HG03139 (cell line): ENCODE measurements around the gene SBF1.
"Not testable (repeated sequence)": the region's sequence is repeated elsewhere in the genome, so short reads cannot be mapped to it uniquely, and the experiment has no call there.

Experiments
- ATAC-seq: cut with Tn5 transposase; IDR thresholded peaks from one replicate; pipeline ENCODE4 v1.9.1; 2021; ENCODE audit not compliant: unreplicated experiment

Gene SBF1

DNA sequence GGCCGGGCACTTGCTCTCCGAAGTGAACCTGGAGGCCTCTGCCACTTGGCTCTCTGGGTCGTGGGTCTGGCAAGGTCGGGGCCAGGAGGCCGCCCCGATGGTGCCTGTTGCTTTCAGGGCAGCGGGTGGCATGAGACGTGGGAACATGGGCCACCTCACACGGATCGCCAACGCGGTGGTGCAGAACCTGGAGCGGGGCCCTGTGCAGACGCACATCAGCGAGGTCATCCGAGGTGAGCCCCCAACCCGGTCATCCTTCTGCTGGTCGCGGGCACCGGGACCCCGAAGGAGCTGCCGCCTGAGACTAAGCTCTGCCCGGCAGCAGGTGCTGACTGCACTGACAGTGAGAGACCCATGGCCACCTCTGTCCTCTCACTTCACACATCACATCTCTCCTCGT lies 40.0 kb downstream of the SBF1 start:
- ATAC-seq: no peak

DNA sequence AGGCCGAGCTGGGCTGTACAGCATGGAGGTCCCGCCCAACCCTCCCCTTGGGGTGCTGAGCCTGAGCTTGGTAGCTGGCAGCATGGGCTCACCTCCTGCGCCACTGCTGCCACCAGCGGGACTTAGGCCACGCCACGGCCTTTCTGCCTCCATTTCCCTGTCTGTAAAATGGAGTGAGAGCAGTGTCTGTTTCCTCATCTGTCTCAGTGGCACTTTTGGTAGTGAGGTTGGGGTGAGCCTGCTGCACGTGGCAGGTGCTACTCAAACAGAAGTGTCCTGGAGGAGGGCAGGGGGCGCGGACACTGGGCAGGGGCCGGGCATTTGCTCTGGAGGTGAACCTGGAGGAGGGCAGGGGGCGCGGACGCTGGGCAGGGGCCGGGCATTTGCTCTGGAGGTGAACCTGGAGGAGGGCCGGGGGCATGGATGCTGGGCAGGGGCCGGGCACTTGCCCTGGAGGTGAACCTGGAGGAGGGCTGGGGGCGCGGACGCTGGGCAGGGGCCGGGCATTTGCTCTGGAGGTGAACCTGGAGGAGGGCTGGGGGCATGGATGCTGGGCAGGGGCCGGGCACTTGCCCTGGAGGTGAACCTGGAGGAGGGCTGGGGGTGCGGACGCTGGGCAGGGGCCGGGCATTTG lies 41.8 kb downstream of the SBF1 start:
- not testable (repeated sequence) for ATAC-seq

DNA sequence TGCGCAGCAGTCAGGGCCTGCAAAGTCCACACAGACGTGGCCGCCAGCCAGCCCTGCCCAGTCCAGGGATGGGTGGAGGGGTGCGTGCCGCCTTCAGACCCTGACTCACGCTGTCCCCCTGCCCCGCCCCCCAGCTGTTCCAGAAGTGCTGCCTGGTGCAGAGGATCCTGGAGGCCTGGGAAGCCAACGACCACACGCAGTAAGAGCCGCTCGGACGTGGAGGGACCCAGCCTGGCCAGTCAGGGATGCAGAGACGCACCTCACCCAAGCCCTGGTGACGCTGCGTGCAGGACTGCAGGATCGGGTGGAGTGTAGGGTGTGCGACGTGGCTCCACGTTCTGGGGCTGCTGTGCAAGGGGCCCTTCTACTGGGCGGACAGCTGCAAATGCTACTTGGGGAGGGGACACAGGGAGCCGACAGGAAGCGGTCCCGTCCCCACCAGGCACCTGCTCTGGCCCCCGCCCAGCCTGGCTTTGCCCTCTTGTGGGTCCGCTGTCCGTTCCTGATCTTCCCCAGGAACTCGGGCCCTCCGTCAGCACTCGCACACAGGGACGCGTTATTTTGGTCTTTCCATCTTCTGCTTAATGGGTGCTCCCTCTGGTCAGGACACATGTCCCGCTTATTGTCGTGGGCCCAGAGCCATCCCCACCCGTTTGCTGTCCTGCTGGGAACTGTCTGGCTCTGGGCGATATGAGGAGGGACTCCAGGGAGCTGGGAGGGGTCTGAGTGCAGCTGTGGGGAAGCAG lies 42.5 kb downstream of the SBF1 start:
- ATAC-seq: no peak

DNA sequence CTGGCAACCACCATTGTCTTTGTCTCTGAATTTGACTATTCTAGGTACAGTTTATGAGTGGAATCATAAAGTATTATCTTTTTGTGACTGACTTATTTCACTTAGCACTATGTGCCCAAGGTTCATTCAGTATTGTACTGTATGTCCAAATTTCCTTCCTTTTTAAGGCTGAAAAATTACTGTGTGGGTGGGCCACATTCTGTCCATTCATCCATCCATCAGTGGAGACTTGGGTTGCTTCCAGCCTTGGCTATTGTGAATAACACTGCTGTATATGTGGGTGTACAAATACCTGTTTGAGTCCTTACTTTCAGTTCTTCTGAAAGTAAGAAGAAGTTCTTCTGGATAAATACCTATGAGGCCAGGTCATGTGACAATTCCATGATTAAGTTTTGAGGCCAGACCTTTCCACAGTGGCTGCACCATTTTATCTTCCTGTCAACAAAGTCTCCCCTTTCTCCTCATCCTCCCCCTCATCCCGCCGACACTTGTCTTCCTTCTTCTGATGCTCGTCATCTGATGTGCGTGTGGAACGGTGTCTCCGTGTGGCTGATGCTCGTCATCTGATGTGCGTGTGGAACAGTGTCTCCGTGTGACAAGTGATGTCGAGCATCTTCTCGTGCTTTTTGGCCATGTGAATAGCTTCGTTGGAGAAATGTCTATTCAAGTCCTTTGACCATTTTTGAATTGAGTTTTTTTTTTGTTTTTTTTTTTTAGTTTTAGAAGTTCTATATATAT lies 49.5 kb downstream of the SBF1 start:
- ATAC-seq: no peak

DNA sequence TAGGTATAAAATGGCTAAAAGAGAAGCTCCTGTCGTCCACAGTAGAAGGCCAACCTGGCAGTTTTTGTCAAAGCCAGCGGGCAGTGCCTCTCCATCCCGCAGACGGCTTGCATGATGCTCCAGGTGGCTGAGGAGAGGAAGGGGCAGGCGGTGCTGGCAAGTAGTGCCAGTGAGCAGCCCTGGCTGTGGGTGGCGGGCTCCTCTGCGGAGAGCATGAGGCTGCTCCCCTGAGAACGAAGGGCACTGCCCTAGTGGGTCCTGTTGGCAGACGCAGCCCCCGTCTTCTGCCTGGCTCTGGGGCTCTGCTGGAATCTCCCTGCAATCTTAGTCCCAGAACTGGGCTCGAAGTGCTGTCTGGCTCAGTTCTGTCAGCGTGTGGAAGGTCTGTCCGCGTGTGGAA lies 50.9 kb downstream of the SBF1 start:
- ATAC-seq: no peak

DNA sequence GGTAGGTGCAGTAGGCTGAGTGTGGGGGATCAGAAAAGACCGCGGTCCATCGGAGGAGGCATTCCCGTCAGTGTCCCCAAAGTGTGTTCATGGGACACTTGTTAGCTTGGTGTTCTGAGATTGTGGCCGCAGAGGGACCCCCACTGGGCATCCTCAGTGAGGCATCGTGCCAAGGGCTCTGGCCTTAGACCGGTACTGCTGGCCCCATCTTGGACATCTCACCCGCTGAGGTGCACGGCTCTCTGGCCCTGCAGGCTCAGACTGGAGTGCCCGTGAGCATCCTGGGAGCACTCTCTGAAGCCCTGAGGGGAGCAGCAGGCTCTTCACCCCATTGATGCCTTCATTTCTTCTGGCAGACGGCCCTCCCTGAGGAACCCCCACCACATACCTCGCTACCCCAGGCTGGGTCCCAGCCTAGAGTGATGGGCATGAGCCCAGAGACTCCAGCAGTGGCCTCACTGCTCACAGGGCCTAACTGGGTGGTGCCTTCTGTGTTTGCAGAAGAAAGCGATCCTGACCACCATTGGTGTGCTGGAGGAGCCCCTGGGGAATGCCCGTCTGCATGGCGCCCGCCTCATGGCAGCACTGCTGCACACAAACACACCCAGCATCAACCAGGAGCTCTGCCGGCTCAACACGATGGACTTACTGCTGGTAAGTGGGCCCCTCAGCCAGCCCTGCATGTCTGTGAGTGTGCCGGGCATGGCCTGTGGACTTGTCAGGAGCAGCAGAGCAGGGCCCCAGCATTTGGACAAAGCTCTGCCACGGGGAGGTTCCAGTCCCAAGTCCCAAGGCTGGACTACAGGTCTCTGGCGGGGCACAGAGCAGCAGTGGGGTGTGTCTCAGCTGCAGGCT lies 51.6 kb downstream of the SBF1 start:
- ATAC-seq: no peak

DNA sequence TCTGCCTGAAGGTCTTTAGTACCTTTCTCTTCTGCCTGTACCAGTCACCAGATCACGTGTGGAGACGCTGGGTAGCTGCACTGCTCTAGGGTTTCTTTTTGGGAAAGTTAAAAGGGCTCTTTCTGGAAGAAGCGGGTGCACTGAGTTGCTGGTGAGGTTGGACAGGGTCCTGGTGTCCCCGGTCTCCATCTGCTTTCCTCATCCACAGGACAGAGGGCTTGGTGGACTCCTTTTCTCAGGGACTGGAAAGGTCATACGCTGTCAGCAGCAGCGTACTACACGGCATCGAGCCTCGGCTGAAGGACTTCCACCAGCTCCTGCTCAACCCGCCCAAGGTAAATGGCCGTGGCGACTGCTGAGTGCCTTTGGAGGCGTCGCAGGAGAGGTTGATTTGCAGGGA lies 52.8 kb downstream of the SBF1 start:
- ATAC-seq: no peak

DNA sequence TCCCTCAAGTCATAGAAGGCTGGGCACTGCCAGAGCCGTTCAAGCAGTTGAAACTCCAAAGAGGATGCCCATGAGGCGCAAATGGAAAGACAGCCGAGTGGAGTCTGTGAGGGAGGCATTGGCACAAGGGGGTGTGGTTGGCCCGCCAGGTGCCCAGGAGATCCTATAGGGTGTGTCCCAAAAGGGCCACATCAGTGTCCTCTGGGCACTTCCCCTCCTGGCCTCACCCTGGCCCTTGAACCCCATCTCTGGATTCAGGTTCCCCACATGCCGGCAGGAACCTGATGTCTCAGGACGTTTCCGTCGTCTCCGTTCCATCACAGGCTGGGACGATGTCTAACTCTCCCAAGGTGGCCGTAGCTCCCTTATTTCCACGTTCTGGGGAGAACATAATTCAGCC lies 54.3 kb downstream of the SBF1 start:
- no peak for ATAC-seq

DNA sequence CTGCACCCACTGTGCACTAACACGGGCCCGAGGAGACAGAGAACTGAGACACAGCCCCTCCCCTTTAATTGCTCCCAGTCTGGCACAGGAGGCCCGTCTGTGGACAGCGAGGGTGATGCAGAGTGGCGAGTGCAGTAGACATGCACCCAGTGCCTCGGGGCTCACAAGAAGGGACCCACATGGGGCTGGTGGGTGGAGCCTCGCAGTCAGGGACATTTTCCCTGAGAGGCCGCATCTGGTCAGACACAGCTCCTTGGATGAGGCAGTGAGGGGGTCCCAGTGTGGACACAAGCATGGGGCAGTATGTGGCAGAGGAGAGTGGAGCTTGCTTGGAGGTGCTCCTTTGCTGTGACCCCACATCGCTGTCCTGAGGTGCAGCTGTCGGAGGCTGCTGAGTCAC lies 54.8 kb downstream of the SBF1 start:
- no peak for ATAC-seq

DNA sequence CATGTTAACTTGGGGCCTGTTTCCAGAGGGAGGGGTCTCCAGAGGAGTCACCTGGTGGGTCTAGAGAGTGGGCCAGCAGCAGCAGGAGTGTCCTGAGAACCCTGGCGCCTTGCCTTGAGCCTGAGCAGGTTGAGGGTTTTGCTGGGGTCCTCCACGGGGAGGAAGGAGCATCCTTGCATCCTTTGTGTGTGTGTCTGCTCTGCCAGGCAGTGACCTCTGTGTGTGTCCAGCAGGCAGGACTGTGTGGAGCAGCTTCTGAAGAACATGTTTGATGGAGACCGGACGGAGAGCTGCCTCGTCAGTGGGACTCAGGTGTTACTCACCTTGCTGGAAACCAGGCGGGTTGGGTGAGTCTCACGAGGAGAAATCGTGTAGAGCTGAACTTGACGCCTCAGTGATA lies 55.7 kb downstream of the SBF1 start:
- no peak for ATAC-seq

DNA sequence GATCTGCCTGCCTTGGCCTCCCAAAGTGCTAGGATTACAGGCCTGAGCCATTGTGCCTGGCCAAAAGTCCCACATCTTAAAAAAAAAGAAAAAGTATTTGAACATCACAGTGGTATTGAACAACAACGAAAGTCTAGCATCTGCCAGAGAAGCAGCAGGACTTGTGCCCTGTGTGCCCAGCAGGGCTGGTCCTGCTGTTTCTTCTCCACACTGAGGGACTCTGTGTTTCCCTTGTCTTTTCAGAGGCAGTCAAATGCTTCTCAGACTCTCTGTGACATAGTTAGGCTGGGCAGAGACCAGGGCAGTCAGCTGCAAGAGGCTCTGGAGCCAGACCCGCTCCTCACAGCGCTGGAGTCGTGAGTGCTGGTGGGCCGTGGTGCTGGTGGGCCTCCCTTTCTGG lies 56.2 kb downstream of the SBF1 start:
- ATAC-seq: no peak

DNA sequence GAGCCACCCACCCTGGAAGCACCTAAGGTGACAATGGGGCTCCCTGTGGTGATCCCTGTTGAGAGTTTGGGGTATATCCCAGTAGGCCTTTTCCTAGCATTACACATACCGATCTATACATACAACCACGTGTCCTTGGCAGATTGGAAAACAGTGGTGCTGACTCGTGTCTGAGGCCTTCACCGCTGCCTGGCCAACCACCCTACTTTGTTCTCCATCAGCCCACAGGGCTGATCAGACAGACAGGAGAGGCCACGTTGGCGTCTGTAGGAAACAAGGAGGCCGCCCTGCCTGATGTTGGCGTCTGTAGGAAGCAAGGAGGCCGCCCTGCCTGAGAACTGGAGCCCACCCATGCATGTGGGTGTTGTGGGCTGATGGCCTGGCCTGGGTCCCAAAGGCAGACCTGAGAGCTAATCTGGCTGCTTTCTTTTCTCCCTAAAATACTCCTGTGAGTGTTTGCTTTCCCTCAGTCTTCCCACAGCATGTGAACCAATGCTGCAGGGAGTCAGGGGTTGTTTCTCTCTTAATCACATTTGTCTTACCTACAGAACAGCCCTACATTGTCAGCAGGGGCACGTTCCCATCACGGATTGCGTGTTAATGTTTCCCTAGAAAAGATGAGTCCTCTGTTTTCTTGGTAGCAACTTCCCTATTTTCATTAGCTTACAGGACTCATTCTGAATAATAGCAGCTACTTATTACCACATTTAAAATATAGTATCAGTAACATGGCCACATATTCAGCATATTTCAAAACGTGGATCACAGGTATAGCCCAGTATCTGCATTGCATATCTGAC lies 57.2 kb downstream of the SBF1 start:
- no peak for ATAC-seq

DNA sequence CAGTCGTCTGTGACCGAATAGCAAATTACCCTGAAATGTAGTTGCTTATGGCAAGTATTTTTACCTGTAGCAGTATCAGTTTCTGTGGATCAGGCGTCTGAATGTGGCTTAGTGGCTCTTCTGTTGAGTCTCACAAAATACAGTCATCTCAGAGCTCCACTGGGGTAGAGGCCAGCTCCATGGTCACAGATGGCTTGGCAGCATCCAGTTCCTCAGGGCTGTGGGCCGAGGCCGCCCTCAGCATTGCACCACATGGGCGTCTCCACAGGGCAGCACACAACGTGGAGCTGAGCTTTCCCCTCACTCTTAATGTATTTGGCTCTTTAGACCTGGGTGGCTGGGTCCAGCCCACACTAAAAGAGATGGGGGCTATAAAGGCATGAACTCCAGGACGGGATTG lies 57.8 kb downstream of the SBF1 start:
- ATAC-seq: no peak

DNA sequence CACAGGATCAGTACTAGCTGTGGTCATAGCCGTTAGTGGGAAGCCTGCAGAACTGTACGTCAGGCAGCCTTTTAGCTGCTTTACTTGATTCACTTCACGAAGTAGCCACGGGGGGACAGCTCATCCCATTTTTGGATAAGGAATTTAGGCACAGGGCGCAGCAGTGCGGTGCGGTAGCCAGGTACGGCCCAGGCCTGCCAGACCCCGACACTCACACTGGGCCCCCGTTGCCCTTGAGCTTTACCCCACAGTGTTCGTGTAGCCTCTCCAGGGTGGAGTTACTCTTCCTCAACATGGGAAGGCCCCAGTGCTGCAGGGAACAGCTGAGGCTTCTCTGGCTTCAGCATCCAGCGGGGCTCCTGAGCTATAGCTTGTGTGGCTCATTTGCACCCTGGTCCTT lies 59.4 kb downstream of the SBF1 start:
- no peak for ATAC-seq

DNA sequence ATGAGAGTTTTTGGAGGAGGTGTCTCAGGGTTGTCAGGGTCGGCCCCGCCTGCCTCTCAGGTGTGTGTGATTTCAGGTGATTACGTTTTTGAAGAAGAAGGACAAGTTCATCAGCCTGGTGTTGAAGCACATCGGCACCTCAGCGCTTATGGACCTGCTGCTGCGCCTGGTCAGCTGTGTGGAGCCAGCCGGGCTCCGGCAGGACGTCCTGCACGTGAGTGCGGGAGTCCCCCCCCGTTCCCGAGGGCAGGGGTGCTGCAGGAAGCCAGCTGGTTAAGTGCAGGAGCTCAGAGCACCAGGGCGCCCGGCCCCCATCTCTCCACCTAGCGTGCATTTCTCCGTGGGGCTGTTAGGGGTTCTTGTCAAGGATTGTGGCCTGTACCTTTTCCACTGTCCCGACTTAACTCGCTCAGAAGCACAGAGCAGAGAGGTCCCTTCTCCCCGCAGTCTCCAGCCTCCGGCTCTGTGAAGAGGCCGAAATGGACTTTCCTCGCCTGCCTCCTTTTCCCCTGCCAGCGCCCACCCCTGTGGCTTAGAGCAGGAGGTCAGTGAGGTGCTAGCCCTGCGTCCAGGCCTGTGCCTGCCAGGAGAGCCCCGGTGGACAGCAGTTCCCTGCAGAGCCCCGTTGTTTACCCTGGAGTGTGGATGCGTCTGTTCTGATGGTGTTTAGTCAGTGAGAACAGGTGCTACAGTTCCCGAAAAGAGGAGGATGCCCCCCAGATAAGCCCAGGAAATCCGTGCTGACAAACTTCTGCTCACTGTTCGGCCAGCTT lies 60.2 kb downstream of the SBF1 start:
- ATAC-seq: no peak

DNA sequence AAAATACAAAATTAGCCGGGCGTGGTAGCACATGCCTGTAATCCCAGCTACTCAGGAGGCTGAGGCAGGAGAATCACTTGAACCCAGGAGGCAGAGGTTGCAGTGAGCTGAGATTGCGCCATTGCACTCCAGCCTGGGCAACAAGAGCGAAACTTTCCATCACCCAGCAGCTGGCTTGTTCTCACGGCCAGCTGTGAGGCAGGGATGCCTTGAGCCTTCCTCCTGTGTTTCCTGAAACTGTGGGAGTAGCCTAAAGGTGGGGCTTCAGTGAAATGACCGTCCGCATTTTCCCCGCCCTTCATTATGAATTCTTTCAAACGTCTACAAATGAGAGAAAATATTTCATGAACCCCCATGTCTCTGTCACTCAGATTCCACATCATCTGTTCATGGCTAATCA lies 65.9 kb downstream of the SBF1 start:
- not testable (repeated sequence) for ATAC-seq

DNA sequence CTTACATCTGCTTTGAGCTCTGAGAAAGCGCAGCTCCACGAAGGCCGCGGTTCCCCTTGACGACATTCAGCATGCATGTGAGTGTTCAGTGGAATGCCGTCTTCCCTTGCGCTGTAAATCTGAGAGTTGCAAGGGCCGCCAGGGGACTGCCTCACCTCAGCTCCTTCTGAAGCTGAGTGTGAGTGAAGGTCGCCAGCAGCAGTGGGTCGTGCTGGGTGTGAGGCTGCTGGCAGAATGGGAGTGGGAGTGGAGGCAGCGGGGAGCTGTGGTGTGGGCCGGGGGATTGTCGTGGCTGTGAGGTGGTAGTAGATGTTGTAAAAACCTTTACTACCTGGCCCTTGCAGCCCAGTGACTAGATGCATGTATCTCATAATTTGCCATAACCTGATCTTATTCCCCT lies 66.5 kb downstream of the SBF1 start:
- no peak for ATAC-seq

DNA sequence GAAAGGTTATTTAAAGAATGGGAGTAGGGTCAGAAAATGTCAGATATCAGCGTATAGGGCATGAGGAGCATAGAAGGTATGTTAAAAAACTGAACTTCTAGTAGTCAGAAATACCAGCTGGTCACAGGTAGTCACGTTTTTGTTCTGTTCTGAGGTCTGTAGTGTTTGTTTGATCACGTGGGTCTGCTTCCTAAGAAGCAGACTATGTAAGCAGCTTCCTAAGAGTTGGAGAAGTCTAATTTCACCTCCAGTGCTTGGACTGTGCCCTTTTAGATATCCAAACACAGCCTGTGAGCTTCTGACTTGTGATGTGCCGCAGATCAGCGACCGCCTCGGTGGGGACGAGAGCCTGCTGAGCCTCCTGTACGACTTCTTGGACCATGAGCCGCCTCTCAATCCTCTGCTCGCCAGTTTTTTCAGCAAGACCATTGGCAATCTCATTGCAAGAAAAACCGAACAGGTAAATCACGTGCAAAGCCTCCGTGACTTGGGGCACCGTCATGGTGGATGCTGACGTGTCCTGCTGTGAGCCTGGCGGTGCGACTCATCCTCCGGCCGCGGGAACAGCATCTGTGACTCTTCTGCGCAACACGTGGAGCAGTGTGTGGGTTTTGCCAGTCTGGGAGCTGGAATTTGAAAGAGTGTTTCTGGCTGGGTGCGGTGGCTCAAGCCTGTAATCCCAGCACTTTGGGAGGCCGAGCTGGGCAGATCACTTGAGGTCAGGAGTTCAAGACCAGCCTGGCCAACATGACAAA lies 68.2 kb downstream of the SBF1 start:
- no peak for ATAC-seq

DNA sequence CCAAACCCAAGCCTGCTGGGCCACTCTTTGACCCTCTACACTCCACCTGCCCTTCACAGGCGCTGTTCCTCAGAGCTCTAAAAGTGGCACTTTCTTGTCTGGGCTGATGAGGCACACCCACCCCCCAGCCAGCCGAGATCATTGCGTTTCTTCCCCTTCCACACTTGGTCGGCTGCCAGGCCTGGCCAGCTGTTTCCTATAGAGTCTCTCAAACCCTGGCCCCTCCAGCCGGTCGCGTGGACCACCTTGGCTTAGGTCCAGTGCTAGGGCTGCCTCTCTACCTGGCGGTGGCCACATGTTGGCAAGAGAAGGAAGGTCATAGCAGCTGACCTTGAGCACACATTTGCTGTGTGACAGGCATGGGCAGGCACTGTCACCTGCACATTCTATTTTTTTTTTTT lies 71.1 kb downstream of the SBF1 start:
- no peak for ATAC-seq
